Ovary (tissue), 9 donors: ENCODE results near the gene CCDC137. TPM values are rescaled to one million over a fixed set of nuclear protein-coding genes. Genes with fewer than 3 reads are reported as not detected.

Experiments
- DNase-seq, 5 donors: peaks; one replicate each; pipeline ENCODE4 v3.0.0-alpha.2; 2019 to 2020
- H3K27ac ChIP-seq, 2 donors: fragments of 200-600 bp; one replicate each; pipeline versions ENCODE4 v1.5.1 to v1.8.0; 2019 to 2022
- H3K27me3 ChIP-seq: fragments of 200-600 bp; one replicate; pipeline ENCODE4 v1.8.0; 2022
- H3K36me3 ChIP-seq: fragments of 200-600 bp; sonication (generic); one replicate; pipeline ENCODE4 v1.5.1; 2019
- H3K4me1 ChIP-seq: one replicate; pipeline ENCODE4 v1.8.1; 2013; ENCODE audit warnings: mild to moderate bottlenecking, moderate library complexity; ENCODE audit not compliant: insufficient read depth
- H3K4me3 ChIP-seq: fragments of 200-600 bp; sonication (generic); one replicate; pipeline ENCODE4 v1.5.1; 2017
- H3K9me3 ChIP-seq, 2 donors: fragments of 200-600 bp in 1 of 2; sonication (generic) in 1 of 2; one replicate each; pipeline versions ENCODE4 v1.5.1 to v1.8.1; 2013 to 2019; ENCODE audit warnings: mild to moderate bottlenecking in 1 of 2, moderate library complexity in 1 of 2
- CTCF ChIP-seq, 3 donors: fragments of 450-650 bp in 2 of 3; fragments of 200-600 bp in 1 of 3; IDR thresholded peaks; one replicate each; pipeline versions ENCODE4 v1.5.1 to v1.8.0; 2016 to 2022; ENCODE audit warnings: antibody characterized with exemption in 3 of 3, mild to moderate bottlenecking in 1 of 3
- EP300 ChIP-seq: sonication (generic); formaldehyde crosslinking; IDR thresholded peaks from one replicate; pipeline ENCODE4 v1.6.1; 2017; ENCODE audit warnings: antibody characterized with exemption
- POLR2A ChIP-seq: fragments of 450-650 bp; IDR thresholded peaks from one replicate; pipeline ENCODE4 v1.6.1; 2017; ENCODE audit warnings: antibody characterized with exemption, mild to moderate bottlenecking, moderate library complexity
- WGBS, 3 donors: extraction: QIAGEN DNeasy Blood & Tissue Kit in 1 of 3; methylation state at CpG; one replicate each; pipeline versions ENCODE4 v1.1.5 to v1.1.7; 2013 to 2017; 5-methylcytosine and 5-hydroxymethylcytosine counted together
- intact Hi-C, 4 donors: fragments of 100-400 bp; cut with DNase I; formaldehyde crosslinking; loops; one replicate each; pipeline versions ENCODE4 v1.11.0 to v1.15.1; 2022 to 2023
- polyA plus RNA-seq, 2 donors: library from polyadenylated mRNA; stranded (reverse); fragments of 200-250 nt in 1 of 2; fragments of 350-450 nt in 1 of 2; fragmentation: Illumina TruSeq in 1 of 2; extraction: RNeasy Lipid Tissue Mini Kit (QIAGEN cat#74804) in 1 of 2; gene quantifications; one replicate each; pipeline ENCODE4 v1.2.3, GENCODE V29; 2013 to 2014
- total RNA-seq, 7 donors: library from RNA; depleted of rRNA in 2 of 7; stranded (reverse); fragments of >200 nt in 2 of 7; fragmentation: NEBNext Ultra II Directional in 3 of 7; extraction: Animal tissue kit (Norgen Biotek cat#: 25700) in 3 of 7; gene quantifications; one replicate each; pipeline versions ENCODE4 v1.1.0 to v1.2.4, GENCODE V29; 2016 to 2023
- donor health status: DM: no; HTN: no; CAD: no; lungs with moderate emphysema.
- donor health status: DM: no; HTN: no; CAD: no.
- donor health status: Bipolar disorder and iron deficiency.
- donor health status: DM: yes; HTN: yes; CAD: no.
- donor health status: DM: no; HTN: no; CAD: no.
- donor health status: DM: yes; HTN: yes; CAD: no.

CCDC137 gene
- total and polyA plus RNA-seq, 9 donors: 5.1 to 17.8 (median 9.4) TPM

- Histone ChIP-seq H3K4me3 (no peak overlapping the region), H3K36me3 (no peaks in the 10 kb centered on the region), H3K27ac (no peak overlapping the region), H3K4me1 (no peaks in the 10 kb centered on the region), H3K27me3 (no peaks in the 10 kb centered on the region), H3K9me3 (no peaks in the 10 kb centered on the region)
- intact Hi-C loops: no loop called here
- TF ChIP-seq POLR2A (no peak), EP300 (no peak), CTCF (IDR thresholded peaks at IDR 0.05) (no peak)
- DNase-seq: no peak
- 80 to 83% (median 83%) methylated on average over 17 of the region's 17 CpGs for WGBS, 3 donors
Measured at GRCh38 chr17:81690549-81690948, 24.0 kb downstream of the CCDC137 start.

GRCh38 chr17:81691196-81691595 is 24.7 kb downstream of the CCDC137 start:
- no peaks in the 10 kb centered on the region for H3K9me3 ChIP-seq
- TF ChIP-seq EP300 (no peak), CTCF (IDR thresholded peaks at IDR 0.05) (no peak), POLR2A (no peak)
- H3K36me3 ChIP-seq: no peaks in the 10 kb centered on the region
- H3K27ac ChIP-seq: no peak overlapping the region
- no peak overlapping the region for H3K4me3 ChIP-seq
- no peaks in the 10 kb centered on the region for H3K27me3 ChIP-seq
- DNase-seq: no peak
- intact Hi-C loops: no loop called here
- no peaks in the 10 kb centered on the region for H3K4me1 ChIP-seq
- 86 to 89% (median 89%) methylated on average over 18 of the region's 18 CpGs for WGBS, 3 donors

- 91 to 96% (median 92%) methylated on average over 17 to 20 of the region's 20 CpGs for WGBS, 3 donors
- H3K36me3 ChIP-seq: no peaks in the 10 kb centered on the region
Measured at GRCh38 chr17:81691608-81692007, 25.1 kb downstream of the CCDC137 start.

GRCh38 chr17:81693509-81694210 is 27.1 kb downstream of the CCDC137 start:
- intact Hi-C loops: no loop called here

More at GRCh38 chr17:81691608-81692007, 25.1 kb downstream of the CCDC137 start:
- Histone ChIP-seq H3K27ac (no peak overlapping the region), H3K9me3 (no peaks in the 10 kb centered on the region), H3K4me1 (no peaks in the 10 kb centered on the region), H3K4me3 (no peak overlapping the region), H3K27me3 (no peaks in the 10 kb centered on the region)
- TF ChIP-seq CTCF (IDR thresholded peaks at IDR 0.05) (no peak), EP300 (no peak), POLR2A (no peak)
- no peak for DNase-seq
- intact Hi-C loops: no loop called here

More at GRCh38 chr17:81693509-81694210, 27.1 kb downstream of the CCDC137 start:
- H3K4me1 ChIP-seq: no peaks in the 10 kb centered on the region
- no peak for TF ChIP-seq POLR2A
- no peak for TF ChIP-seq CTCF (IDR thresholded peaks at IDR 0.05)
- TF ChIP-seq EP300: no peak
- no peak overlapping the region for H3K27ac ChIP-seq
- no peak overlapping the region for H3K4me3 ChIP-seq
- no peak for DNase-seq
- H3K9me3 ChIP-seq: no peaks in the 10 kb centered on the region
- H3K27me3 ChIP-seq: no peaks in the 10 kb centered on the region
- WGBS, 3 donors: 82 to 85% (median 84%) methylated on average over 27 to 35 of the region's 35 CpGs
- H3K36me3 ChIP-seq: no peaks in the 10 kb centered on the region
